PC-3 (cell line): Measurements from ENCODE around the gene ZNF333.

ENCODE experiments used
- EZH2phosphoT487 ChIP-seq: fragments of 300-600 bp; sonication (generic); IDR thresholded peaks from 2 replicates; pipeline ENCODE4 v1.6.1; 2018; ENCODE audit warnings: mild to moderate bottlenecking, antibody characterized with exemption, low read length, borderline replicate concordance
- TF ChIP-seq, protein P1 (sequence below): fragments of 300-600 bp; sonication (generic); conservative IDR thresholded peaks from 2 replicates; pipeline ENCODE4 v1.5.1; 2017; ENCODE audit warnings: antibody characterized with exemption, low read depth, mild to moderate bottlenecking, low read length

DNA sequence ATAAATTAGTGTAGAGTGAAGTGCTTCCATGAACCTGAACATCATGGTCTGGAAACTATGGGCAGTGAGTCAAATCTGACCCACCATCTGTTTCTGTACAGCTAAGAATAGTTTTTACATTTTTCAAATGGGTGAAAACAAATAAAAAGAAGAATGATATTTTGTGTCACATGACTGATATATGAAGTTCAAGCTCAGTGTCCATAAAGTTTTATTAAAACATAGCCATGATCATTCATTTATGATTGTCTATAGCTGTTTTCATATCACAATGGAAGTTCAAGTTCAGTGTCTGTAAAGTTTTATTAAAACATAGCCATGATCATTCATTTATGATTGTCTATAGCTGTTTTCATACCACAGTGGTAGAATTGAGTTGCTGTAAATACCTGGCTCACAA, 42.7 kb downstream of the ZNF333 start:
- TF ChIP-seq, protein P1, sequence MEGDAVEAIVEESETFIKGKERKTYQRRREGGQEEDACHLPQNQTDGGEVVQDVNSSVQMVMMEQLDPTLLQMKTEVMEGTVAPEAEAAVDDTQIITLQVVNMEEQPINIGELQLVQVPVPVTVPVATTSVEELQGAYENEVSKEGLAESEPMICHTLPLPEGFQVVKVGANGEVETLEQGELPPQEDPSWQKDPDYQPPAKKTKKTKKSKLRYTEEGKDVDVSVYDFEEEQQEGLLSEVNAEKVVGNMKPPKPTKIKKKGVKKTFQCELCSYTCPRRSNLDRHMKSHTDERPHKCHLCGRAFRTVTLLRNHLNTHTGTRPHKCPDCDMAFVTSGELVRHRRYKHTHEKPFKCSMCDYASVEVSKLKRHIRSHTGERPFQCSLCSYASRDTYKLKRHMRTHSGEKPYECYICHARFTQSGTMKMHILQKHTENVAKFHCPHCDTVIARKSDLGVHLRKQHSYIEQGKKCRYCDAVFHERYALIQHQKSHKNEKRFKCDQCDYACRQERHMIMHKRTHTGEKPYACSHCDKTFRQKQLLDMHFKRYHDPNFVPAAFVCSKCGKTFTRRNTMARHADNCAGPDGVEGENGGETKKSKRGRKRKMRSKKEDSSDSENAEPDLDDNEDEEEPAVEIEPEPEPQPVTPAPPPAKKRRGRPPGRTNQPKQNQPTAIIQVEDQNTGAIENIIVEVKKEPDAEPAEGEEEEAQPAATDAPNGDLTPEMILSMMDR, result no peak
- TF ChIP-seq EZH2phosphoT487, result no peak
